ENCODE results near the gene SND1. TPM values are rescaled to one million over a fixed set of nuclear protein-coding genes. Genes with fewer than 3 reads are reported as not detected.

SND1 gene
- total and polyA plus RNA-seq, 2 donors, result 55.1 to 104 TPM

GRCh38 chr7:127759945-127760421, 108.0 kb downstream of the SND1 start:
- 96% methylated on average over 5 of the region's 5 CpGs for WGBS
- Histone ChIP-seq H3K36me3 (ENCODE audit: control insufficient read depth in 2 of 2, insufficient read depth in 2 of 2, low read length in 1 of 2) (no peaks in the 10 kb centered on the region), H3K9me3 (ENCODE audit: control insufficient read depth in 2 of 2, insufficient read depth in 1 of 2, low read length in 1 of 2) (no peaks in the 10 kb centered on the region), H3K4me3 (ENCODE audit: low read length in 2 of 2) (no peak overlapping the region), H3K27me3 (ENCODE audit: control insufficient read depth in 2 of 2, insufficient read depth in 1 of 2, low read length in 1 of 2) (no peaks in the 10 kb centered on the region), H3K4me1 (ENCODE audit: control insufficient read depth in 2 of 2, insufficient read depth in 2 of 2, low read length in 2 of 2) (no peaks in the 10 kb centered on the region), H3K27ac (ENCODE audit: low read depth in 1 of 2, low read length in 1 of 2) (no peak overlapping the region)
- DNase-seq (ENCODE audit: low read depth in 6 of 9, low spot score in 9 of 9), result no peak

- Histone ChIP-seq H3K9me3 (ENCODE audit: control insufficient read depth in 2 of 2, insufficient read depth in 1 of 2, low read length in 1 of 2) (no peaks in the 10 kb centered on the region), H3K4me3 (ENCODE audit: low read length in 2 of 2) (no peak overlapping the region), H3K27ac (ENCODE audit: low read depth in 1 of 2, low read length in 1 of 2) (no peak overlapping the region), H3K36me3 (ENCODE audit: control insufficient read depth in 2 of 2, insufficient read depth in 2 of 2, low read length in 1 of 2) (no peaks in the 10 kb centered on the region), H3K27me3 (ENCODE audit: control insufficient read depth in 2 of 2, insufficient read depth in 1 of 2, low read length in 1 of 2) (no peaks in the 10 kb centered on the region), H3K4me1 (ENCODE audit: control insufficient read depth in 2 of 2, insufficient read depth in 2 of 2, low read length in 2 of 2) (no peaks in the 10 kb centered on the region)
- 97% methylated on average over 4 of the region's 4 CpGs for WGBS
- no peak for DNase-seq (ENCODE audit: low read depth in 6 of 9, low spot score in 9 of 9)
Measured at GRCh38 chr7:127760436-127761031, 108.5 kb downstream of the SND1 start.

GRCh38 chr7:127761196-127761595, 109.2 kb downstream of the SND1 start:
- no peaks in the 10 kb centered on the region for H3K36me3 ChIP-seq (ENCODE audit: control insufficient read depth in 2 of 2, insufficient read depth in 2 of 2, low read length in 1 of 2)
- over 99% methylated on average over 2 of the region's 2 CpGs for WGBS
- no peak overlapping the region for H3K27ac ChIP-seq (ENCODE audit: low read depth in 1 of 2, low read length in 1 of 2)
- no peaks in the 10 kb centered on the region for H3K4me1 ChIP-seq (ENCODE audit: control insufficient read depth in 2 of 2, insufficient read depth in 2 of 2, low read length in 2 of 2)
- H3K4me3 ChIP-seq (ENCODE audit: low read length in 2 of 2), result no peak overlapping the region
- no peaks in the 10 kb centered on the region for H3K9me3 ChIP-seq (ENCODE audit: control insufficient read depth in 2 of 2, insufficient read depth in 1 of 2, low read length in 1 of 2)
- DNase-seq (ENCODE audit: low read depth in 6 of 9, low spot score in 9 of 9), result no peak
- no peaks in the 10 kb centered on the region for H3K27me3 ChIP-seq (ENCODE audit: control insufficient read depth in 2 of 2, insufficient read depth in 1 of 2, low read length in 1 of 2)

- Histone ChIP-seq H3K4me3 (ENCODE audit: low read length in 2 of 2) (no peak overlapping the region), H3K9me3 (ENCODE audit: control insufficient read depth in 2 of 2, insufficient read depth in 1 of 2, low read length in 1 of 2) (no peaks in the 10 kb centered on the region), H3K36me3 (ENCODE audit: control insufficient read depth in 2 of 2, insufficient read depth in 2 of 2, low read length in 1 of 2) (no peaks in the 10 kb centered on the region), H3K4me1 (ENCODE audit: control insufficient read depth in 2 of 2, insufficient read depth in 2 of 2, low read length in 2 of 2) (no peaks in the 10 kb centered on the region), H3K27me3 (ENCODE audit: control insufficient read depth in 2 of 2, insufficient read depth in 1 of 2, low read length in 1 of 2) (no peaks in the 10 kb centered on the region), H3K27ac (ENCODE audit: low read depth in 1 of 2, low read length in 1 of 2) (no peak overlapping the region)
- DNase-seq (ENCODE audit: low read depth in 6 of 9, low spot score in 9 of 9), result no peak
- WGBS, result 96% methylated on average over 6 of the region's 6 CpGs
Measured at GRCh38 chr7:127764681-127765080, 112.7 kb downstream of the SND1 start.

GRCh38 chr7:127765150-127765549, 113.2 kb downstream of the SND1 start:
- no peak for DNase-seq (ENCODE audit: low read depth in 6 of 9, low spot score in 9 of 9)
- no peaks in the 10 kb centered on the region for H3K36me3 ChIP-seq (ENCODE audit: control insufficient read depth in 2 of 2, insufficient read depth in 2 of 2, low read length in 1 of 2)

GRCh38 chr7:127766831-127767459, 115.0 kb downstream of the SND1 start:
- Histone ChIP-seq H3K9me3 (ENCODE audit: control insufficient read depth in 2 of 2, insufficient read depth in 1 of 2, low read length in 1 of 2) (no peaks in the 10 kb centered on the region), H3K27me3 (ENCODE audit: control insufficient read depth in 2 of 2, insufficient read depth in 1 of 2, low read length in 1 of 2) (no peaks in the 10 kb centered on the region), H3K4me3 (ENCODE audit: low read length in 2 of 2) (no peak overlapping the region), H3K27ac (ENCODE audit: low read depth in 1 of 2, low read length in 1 of 2) (no peak overlapping the region), H3K36me3 (ENCODE audit: control insufficient read depth in 2 of 2, insufficient read depth in 2 of 2, low read length in 1 of 2) (no peaks in the 10 kb centered on the region), H3K4me1 (ENCODE audit: control insufficient read depth in 2 of 2, insufficient read depth in 2 of 2, low read length in 2 of 2) (no peaks in the 10 kb centered on the region)
- DNase-seq (ENCODE audit: low read depth in 6 of 9, low spot score in 9 of 9), result no peak
- 37% methylated on average over 4 of the region's 4 CpGs for WGBS

More at GRCh38 chr7:127765150-127765549, 113.2 kb downstream of the SND1 start:
- Histone ChIP-seq H3K4me3 (ENCODE audit: low read length in 2 of 2) (no peak overlapping the region), H3K9me3 (ENCODE audit: control insufficient read depth in 2 of 2, insufficient read depth in 1 of 2, low read length in 1 of 2) (no peaks in the 10 kb centered on the region), H3K4me1 (ENCODE audit: control insufficient read depth in 2 of 2, insufficient read depth in 2 of 2, low read length in 2 of 2) (no peaks in the 10 kb centered on the region), H3K27ac (ENCODE audit: low read depth in 1 of 2, low read length in 1 of 2) (no peak overlapping the region), H3K27me3 (ENCODE audit: control insufficient read depth in 2 of 2, insufficient read depth in 1 of 2, low read length in 1 of 2) (no peaks in the 10 kb centered on the region)
- 97% methylated on average over 3 of the region's 3 CpGs for WGBS

- H3K9me3 ChIP-seq (ENCODE audit: control insufficient read depth in 2 of 2, insufficient read depth in 1 of 2, low read length in 1 of 2), result no peaks in the 10 kb centered on the region
- H3K4me1 ChIP-seq (ENCODE audit: control insufficient read depth in 2 of 2, insufficient read depth in 2 of 2, low read length in 2 of 2), result no peaks in the 10 kb centered on the region
- 96% methylated on average over 2 of the region's 2 CpGs for WGBS
- no peak for DNase-seq (ENCODE audit: low read depth in 6 of 9, low spot score in 9 of 9)
- no peaks in the 10 kb centered on the region for H3K36me3 ChIP-seq (ENCODE audit: control insufficient read depth in 2 of 2, insufficient read depth in 2 of 2, low read length in 1 of 2)
- no peak overlapping the region for H3K4me3 ChIP-seq (ENCODE audit: low read length in 2 of 2)
- no peak overlapping the region for H3K27ac ChIP-seq (ENCODE audit: low read depth in 1 of 2, low read length in 1 of 2)
- H3K27me3 ChIP-seq (ENCODE audit: control insufficient read depth in 2 of 2, insufficient read depth in 1 of 2, low read length in 1 of 2), result no peaks in the 10 kb centered on the region
Measured at GRCh38 chr7:127768241-127768640, 116.2 kb downstream of the SND1 start.

- Histone ChIP-seq H3K9me3 (ENCODE audit: control insufficient read depth in 2 of 2, insufficient read depth in 1 of 2, low read length in 1 of 2) (no peaks in the 10 kb centered on the region), H3K27ac (ENCODE audit: low read depth in 1 of 2, low read length in 1 of 2) (no peak overlapping the region), H3K4me3 (ENCODE audit: low read length in 2 of 2) (no peak overlapping the region), H3K36me3 (ENCODE audit: control insufficient read depth in 2 of 2, insufficient read depth in 2 of 2, low read length in 1 of 2) (no peaks in the 10 kb centered on the region), H3K27me3 (ENCODE audit: control insufficient read depth in 2 of 2, insufficient read depth in 1 of 2, low read length in 1 of 2) (no peaks in the 10 kb centered on the region), H3K4me1 (ENCODE audit: control insufficient read depth in 2 of 2, insufficient read depth in 2 of 2, low read length in 2 of 2) (no peaks in the 10 kb centered on the region)
- WGBS, result 97% methylated on average over 4 of the region's 4 CpGs
- no peak for DNase-seq (ENCODE audit: low read depth in 6 of 9, low spot score in 9 of 9)
Measured at GRCh38 chr7:127769137-127769536, 117.1 kb downstream of the SND1 start.

GRCh38 chr7:127769696-127770400, 117.9 kb downstream of the SND1 start:
- DNase-seq (ENCODE audit: low read depth in 6 of 9, low spot score in 9 of 9), result no peak
- H3K9me3 ChIP-seq (ENCODE audit: control insufficient read depth in 2 of 2, insufficient read depth in 1 of 2, low read length in 1 of 2), result no peaks in the 10 kb centered on the region
- no peaks in the 10 kb centered on the region for H3K27me3 ChIP-seq (ENCODE audit: control insufficient read depth in 2 of 2, insufficient read depth in 1 of 2, low read length in 1 of 2)
- WGBS, result 97% methylated on average over 4 of the region's 4 CpGs
- H3K36me3 ChIP-seq (ENCODE audit: control insufficient read depth in 2 of 2, insufficient read depth in 2 of 2, low read length in 1 of 2), result no peaks in the 10 kb centered on the region
- no peaks in the 10 kb centered on the region for H3K4me1 ChIP-seq (ENCODE audit: control insufficient read depth in 2 of 2, insufficient read depth in 2 of 2, low read length in 2 of 2)
- no peak overlapping the region for H3K27ac ChIP-seq (ENCODE audit: low read depth in 1 of 2, low read length in 1 of 2)
- no peak overlapping the region for H3K4me3 ChIP-seq (ENCODE audit: low read length in 2 of 2)

Measured in thymus (tissue), 11 donors.